Gastrocnemius medialis (tissue), 4 donors: ENCODE data around the gene SLC10A1. TPM values are rescaled to one million over a fixed set of nuclear protein-coding genes. Genes with fewer than 3 reads are reported as not detected.

Experiments
- ATAC-seq, 2 donors: fragments of 150-250 bp; one replicate each; pipeline ENCODE4 v1.9.1; 2016
- DNase-seq, 2 donors: peaks; one replicate each; pipeline ENCODE4 v3.0.0-alpha.2; 2019
- H3K27ac ChIP-seq, 4 donors: fragments of 200-600 bp; sonication (generic); 1 replicate in 1 of 4; 2 replicates in 3 of 4; pipeline ENCODE4 v1.5.1; 2016 to 2018; ENCODE audit warnings: mild to moderate bottlenecking in 2 of 4, moderate library complexity in 1 of 4
- H3K27me3 ChIP-seq, 3 donors: fragments of 200-600 bp; sonication (generic) in 2 of 3; 1 replicate in 1 of 3; 2 replicates in 2 of 3; pipeline versions ENCODE4 v1.5.1 to v1.6.0; 2016 to 2019; ENCODE audit warnings: mild to moderate bottlenecking in 1 of 3, moderate library complexity in 1 of 3
- H3K36me3 ChIP-seq, 2 donors: fragments of 200-600 bp; sonication (generic) in 1 of 2; one replicate each; pipeline ENCODE4 v1.5.1; 2017 to 2018
- H3K4me1 ChIP-seq, 2 donors: fragments of 200-600 bp; sonication (generic) in 1 of 2; one replicate each; pipeline ENCODE4 v1.5.1; 2016 to 2017; ENCODE audit warnings: mild to moderate bottlenecking in 2 of 2
- H3K4me3 ChIP-seq, 4 donors: fragments of 200-600 bp; sonication (generic) in 3 of 4; 1 replicate in 1 of 4; 2 replicates in 3 of 4; pipeline ENCODE4 v1.5.1; 2016 to 2019; ENCODE audit warnings: mild to moderate bottlenecking in 2 of 4
- H3K9me3 ChIP-seq, 3 donors: fragments of 200-600 bp; sonication (generic) in 2 of 3; 1 replicate in 1 of 3; 2 replicates in 2 of 3; pipeline ENCODE4 v1.5.1; 2016 to 2019
- POLR2A ChIP-seq, 2 donors: fragments of 450-650 bp; IDR thresholded peaks; one replicate each; pipeline ENCODE4 v1.6.1; 2017; ENCODE audit warnings: antibody characterized with exemption in 2 of 2, mild to moderate bottlenecking in 2 of 2, moderate library complexity in 2 of 2
- in situ Hi-C, 4 donors: fragments of 200-750 bp; cut with MboI; loops; one replicate each; pipeline versions ENCODE4 v1.15.0 to v1.8.0; 2017; ENCODE audit warnings: low sequenced_read_pairs in 4 of 4
- intact Hi-C: fragments of 100-400 bp; cut with DNase I; formaldehyde crosslinking; loops from one replicate; pipeline ENCODE4 v1.15.1; 2023; ENCODE audit warnings: low total_unique reads
- total RNA-seq, 4 donors: library from RNA; depleted of rRNA; stranded (reverse); fragments of >200 nt; gene quantifications; one replicate each; pipeline versions ENCODE4 v1.1.0 to v1.2.3, GENCODE V29; 2016
- TF ChIP-seq, protein P1 (sequence below), 5 experiments: fragments of 450-650 bp in 3 of 5; fragments of 200-600 bp in 2 of 5; sonication (generic) in 2 of 5; IDR thresholded peaks in 4 of 5; conservative IDR thresholded peaks in 1 of 5; 1 replicate in 4 of 5; 2 replicates in 1 of 5; pipeline ENCODE4 v1.5.1; 2016 to 2019; ENCODE audit warnings: antibody characterized with exemption in 5 of 5, mild to moderate bottlenecking in 3 of 5, moderate library complexity in 3 of 5

SLC10A1 gene
- total RNA-seq, 4 donors from 2014 or later, result 0.22 to 0.23 TPM; not detected in 2

DNA sequence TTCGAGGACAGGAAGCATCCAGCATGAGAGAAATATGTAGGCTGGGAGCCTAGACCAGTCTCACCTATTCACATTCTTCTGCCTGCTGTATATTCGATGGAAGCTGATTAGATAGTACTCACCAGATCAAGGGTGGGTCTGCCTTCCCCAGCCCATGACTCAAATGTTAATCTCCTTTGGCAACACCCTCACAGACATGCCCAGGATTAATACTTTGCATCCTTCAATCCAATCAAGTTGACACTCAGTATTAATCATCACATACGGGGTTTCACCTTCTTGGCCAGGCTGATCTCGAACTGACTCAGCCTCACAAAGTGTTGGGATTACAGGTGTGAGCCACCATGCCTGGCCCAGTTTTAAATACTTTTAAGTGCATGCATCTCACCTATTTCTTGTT, 30.5 kb upstream of the SLC10A1 start:
- Histone ChIP-seq H3K36me3 (no peaks in the 10 kb centered on the region), H3K27ac (no peak overlapping the region), H3K27me3 (no peaks in the 10 kb centered on the region), H3K4me3 (no peak overlapping the region), H3K9me3 (no peaks in the 10 kb centered on the region), H3K4me1 (no peaks in the 10 kb centered on the region)
- TF ChIP-seq POLR2A (IDR thresholded peaks at IDR 0.05), result no peak
- TF ChIP-seq, protein P1, sequence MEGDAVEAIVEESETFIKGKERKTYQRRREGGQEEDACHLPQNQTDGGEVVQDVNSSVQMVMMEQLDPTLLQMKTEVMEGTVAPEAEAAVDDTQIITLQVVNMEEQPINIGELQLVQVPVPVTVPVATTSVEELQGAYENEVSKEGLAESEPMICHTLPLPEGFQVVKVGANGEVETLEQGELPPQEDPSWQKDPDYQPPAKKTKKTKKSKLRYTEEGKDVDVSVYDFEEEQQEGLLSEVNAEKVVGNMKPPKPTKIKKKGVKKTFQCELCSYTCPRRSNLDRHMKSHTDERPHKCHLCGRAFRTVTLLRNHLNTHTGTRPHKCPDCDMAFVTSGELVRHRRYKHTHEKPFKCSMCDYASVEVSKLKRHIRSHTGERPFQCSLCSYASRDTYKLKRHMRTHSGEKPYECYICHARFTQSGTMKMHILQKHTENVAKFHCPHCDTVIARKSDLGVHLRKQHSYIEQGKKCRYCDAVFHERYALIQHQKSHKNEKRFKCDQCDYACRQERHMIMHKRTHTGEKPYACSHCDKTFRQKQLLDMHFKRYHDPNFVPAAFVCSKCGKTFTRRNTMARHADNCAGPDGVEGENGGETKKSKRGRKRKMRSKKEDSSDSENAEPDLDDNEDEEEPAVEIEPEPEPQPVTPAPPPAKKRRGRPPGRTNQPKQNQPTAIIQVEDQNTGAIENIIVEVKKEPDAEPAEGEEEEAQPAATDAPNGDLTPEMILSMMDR (IDR thresholded peaks at IDR 0.05 in 4 of 5, conservative IDR thresholded peaks at IDR 0.05 in 1 of 5), result no peak
- DNase-seq, result no peak
- intact Hi-C loops, result no loop called here
- ATAC-seq, result no peak
- in situ Hi-C loops, result no loop called here

- no peak for DNase-seq
- no peaks in the 10 kb centered on the region for H3K9me3 ChIP-seq
- peaks cover 0 to 5% of the 10 kb centered on the region in 2 donors for H3K4me1 ChIP-seq
- TF ChIP-seq, protein P1 (IDR thresholded peaks at IDR 0.05 in 4 of 5, conservative IDR thresholded peaks at IDR 0.05 in 1 of 5), result no peak
- no peak for TF ChIP-seq POLR2A (IDR thresholded peaks at IDR 0.05)
- H3K27ac ChIP-seq, result no peak overlapping the region
- H3K27me3 ChIP-seq, result no peaks in the 10 kb centered on the region
- no peak for ATAC-seq
- no peak overlapping the region for H3K4me3 ChIP-seq
- intact Hi-C loops, result no loop called here
- in situ Hi-C loops, result loop anchor here in 1 of 4 donors (25.0 kb wide), 1 partner anchor 890 kb away; no protein-coding TSS in a partner anchor
- no peaks in the 10 kb centered on the region for H3K36me3 ChIP-seq
These were observed 25.4 kb upstream of the SLC10A1 start for GRCh38 chr14:69822456-69822855.

DNA sequence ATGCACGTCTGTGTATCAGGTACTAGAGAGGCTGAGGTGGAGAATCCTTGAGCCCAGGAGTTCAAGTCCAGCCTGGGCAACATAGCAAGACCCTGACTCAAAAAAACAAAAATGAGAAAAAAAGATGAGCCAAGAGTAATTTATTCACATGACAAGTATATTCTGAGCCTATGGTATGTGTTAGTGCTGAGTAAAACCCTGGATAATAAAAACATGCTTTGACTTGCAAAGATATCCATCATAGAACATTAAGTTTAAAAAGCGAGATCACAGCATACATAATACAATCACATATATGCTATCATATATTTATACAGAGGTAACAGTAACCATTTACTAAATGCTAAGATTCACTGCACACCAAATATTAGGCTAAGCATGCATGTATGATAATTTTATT, 23.9 kb upstream of the SLC10A1 start:
- H3K4me1 ChIP-seq, result peaks cover 0 to 5% of the 10 kb centered on the region in 2 donors
- TF ChIP-seq, protein P1 (IDR thresholded peaks at IDR 0.05 in 4 of 5, conservative IDR thresholded peaks at IDR 0.05 in 1 of 5), result no peak
- TF ChIP-seq POLR2A (IDR thresholded peaks at IDR 0.05), result no peak
- H3K36me3 ChIP-seq, result no peaks in the 10 kb centered on the region
- intact Hi-C loops (no loop called here), in situ Hi-C loops (loop anchor here in 1 of 4 donors (25.0 kb wide), 1 partner anchor 891 kb away; no protein-coding TSS in a partner anchor)
- H3K9me3 ChIP-seq, result no peaks in the 10 kb centered on the region
- no peak overlapping the region for H3K27ac ChIP-seq
- ATAC-seq (no peak), DNase-seq (no peak)
- H3K4me3 ChIP-seq, result no peak overlapping the region
- H3K27me3 ChIP-seq, result no peaks in the 10 kb centered on the region

- Histone ChIP-seq H3K36me3 (no peaks in the 10 kb centered on the region), H3K4me1 (peaks cover 0 to 5% of the 10 kb centered on the region in 2 donors), H3K4me3 (no peak overlapping the region), H3K27me3 (no peaks in the 10 kb centered on the region), H3K9me3 (no peaks in the 10 kb centered on the region), H3K27ac (no peak overlapping the region)
- TF ChIP-seq, protein P1 (IDR thresholded peaks at IDR 0.05 in 4 of 5, conservative IDR thresholded peaks at IDR 0.05 in 1 of 5), result no peak
- no peak for TF ChIP-seq POLR2A (IDR thresholded peaks at IDR 0.05)
- in situ Hi-C loops (loop anchor here in 3 of 4 donors (5.0 to 25.0 kb wide), 3 partner anchors 208 to 893 kb away; no protein-coding TSS in a partner anchor), intact Hi-C loops (loop anchor here (2.0 to 10.0 kb wide), 4 partner anchors 59 to 497 kb away; partner anchors contain the start of gene SMOC1)
- ATAC-seq (no peak), DNase-seq (no peak)
These were observed 22.6 kb upstream of the SLC10A1 start for GRCh38 chr14:69819607-69820006.
